ENCODE measurements around the gene RANBP2.
A peak's percentile ranks its signal among the peaks of the same experiment; 100 is the strongest.

Gene RANBP2

DNA sequence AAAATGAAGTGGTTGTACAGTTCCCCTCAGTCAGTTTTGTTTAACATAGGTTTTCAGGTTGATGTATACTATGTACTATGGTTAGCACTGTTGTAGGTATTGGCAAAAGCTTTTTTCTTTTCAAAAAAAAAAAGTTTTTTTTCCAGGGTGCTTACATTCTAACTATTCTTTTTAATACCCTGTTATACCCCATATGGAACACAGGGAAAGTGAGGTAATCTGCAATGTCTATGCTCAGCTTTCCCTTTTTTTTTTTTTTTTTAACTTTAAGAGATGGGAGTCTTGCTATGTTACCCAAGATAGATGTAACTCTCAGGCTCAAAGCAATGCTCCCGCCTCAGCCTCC, 66.7 kb downstream of the RANBP2 start:
- FAIRE-seq = no peak

DNA sequence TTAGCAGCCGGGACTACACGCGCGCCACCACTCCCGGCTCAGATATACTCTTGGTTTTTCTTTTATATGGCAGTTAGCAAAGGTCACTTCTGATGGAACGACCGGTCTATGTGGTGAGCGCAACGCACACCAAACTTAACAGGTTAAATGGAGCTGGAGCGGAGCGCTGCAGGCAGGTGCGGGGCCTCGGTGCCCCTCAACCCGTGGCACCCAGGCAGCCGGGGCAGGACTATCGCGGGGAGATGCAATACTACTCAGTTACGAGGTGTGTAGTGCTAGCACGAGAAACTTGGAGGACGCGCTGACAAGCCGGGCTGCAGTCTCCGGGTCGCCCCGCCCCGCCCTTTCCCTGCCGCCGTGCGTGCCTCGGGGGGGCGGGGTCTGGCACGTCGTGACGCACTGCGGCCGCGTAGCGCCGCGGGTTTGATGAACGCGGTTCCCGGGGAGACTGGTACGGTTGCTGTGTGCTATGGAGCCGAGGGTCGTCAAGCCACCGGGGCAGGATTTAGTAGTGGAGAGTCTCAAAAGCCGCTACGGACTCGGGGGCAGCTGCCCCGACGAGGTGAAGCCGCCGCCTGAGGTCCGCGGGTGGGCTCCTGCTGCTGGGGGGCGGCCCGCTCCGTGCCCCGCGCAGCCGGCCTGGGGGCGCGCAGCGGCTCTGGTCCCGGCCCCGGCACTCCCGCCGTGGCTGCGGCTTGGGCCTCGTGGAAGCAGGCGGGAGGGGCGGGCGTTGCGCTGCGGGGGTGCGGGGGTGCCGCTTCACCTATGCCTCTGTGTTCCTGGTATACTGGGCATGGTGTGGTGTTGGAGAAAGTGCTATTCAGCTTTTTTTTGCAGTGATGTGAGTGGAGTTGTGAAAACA, 67.3 kb downstream of the RANBP2 start, which contains the start of gene CCDC138:
CCDC138 (plus strand) TSS at position 418 of the 862 bp plus-strand sequence; CDS start at position 470, 52 bp downstream.
- FAIRE-seq = no peak

DNA sequence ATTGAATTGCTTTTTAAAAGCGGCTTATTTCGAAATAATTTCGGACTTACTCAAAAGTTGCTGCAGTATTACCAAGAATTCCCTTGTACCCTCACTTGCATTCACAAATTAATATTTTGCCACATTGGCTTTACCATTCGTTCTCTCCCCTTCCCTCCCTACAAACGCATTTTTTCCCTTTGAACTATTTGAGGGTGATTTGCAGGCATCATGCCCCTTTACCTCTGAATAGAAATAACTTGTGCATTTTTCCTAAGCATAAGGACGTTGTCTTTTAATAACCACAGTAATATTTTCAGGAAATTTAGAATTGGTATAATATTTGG, 67.9 kb downstream of the RANBP2 start:
- no peak for FAIRE-seq

DNA sequence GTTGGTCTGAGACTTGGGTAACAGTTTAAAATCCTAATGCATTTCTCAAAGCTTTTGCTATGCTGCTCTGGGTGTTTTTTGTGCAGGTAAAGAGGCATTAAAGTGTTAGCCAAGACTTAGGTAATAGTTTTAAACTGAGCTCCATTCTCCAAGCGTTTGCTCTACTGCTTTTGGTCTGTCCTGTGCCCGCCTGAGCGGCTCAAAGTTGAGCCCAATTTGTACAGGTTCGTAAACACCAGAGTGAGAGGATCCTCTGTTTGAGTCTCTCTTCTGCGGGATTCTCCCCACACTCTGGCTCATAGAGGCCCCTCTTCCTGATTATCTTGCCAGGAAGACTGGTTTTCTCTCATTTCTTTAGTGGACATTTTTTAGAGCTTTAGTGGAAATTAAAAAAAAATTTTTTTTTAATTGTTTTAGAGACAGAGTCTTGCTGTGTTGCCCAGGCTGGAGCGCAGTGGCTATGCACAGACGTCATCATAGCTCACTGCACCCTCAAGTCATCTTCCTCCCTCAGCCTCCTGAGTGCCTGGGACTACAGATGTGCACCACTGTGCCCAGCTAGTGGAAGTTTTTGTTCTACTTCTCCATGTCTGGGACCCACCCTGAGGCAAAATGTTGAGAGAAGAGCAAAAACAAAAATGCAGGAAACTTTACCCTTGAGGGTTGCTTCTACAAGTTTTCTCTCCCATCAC, 83.9 kb downstream of the RANBP2 start:
- no peak for FAIRE-seq

DNA sequence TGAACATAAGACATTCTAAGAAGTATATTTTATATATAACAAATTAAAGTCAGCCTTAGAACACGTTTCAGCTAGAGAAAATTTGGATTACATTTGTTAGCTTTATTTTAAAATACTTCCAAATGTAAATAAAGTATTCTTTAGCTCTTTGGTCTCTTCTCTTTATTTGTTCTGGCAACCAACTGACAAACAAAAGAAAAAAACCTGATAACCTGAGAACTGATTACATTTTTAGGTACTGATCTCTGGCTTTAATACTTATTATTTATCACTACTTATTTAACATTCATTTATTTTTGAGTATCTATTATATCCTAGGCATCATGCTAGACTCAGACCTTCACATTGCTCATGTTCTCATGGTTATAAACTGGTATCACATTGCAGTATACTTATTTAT, 85.8 kb downstream of the RANBP2 start:
- FAIRE-seq = no peak

DNA sequence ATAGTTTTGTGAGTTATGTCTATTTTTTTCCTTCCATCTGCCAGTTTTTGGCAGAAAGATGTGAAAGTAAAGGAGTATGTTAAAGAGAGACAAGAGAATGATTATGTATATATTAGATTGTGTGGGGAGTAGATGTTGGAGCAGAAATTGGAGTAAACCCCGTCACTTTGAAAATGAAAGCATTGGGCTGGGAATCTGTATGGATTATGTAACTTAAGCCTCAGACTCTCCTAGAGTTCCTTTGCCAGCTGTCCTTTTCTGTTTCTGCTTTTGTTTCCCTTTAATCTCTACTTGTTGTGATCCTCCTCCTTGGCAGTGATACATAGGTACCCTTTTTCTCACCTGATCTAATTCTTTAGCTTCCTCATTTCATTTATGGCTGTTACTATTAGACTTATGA, 86.5 kb downstream of the RANBP2 start:
- FAIRE-seq = no peak

DNA sequence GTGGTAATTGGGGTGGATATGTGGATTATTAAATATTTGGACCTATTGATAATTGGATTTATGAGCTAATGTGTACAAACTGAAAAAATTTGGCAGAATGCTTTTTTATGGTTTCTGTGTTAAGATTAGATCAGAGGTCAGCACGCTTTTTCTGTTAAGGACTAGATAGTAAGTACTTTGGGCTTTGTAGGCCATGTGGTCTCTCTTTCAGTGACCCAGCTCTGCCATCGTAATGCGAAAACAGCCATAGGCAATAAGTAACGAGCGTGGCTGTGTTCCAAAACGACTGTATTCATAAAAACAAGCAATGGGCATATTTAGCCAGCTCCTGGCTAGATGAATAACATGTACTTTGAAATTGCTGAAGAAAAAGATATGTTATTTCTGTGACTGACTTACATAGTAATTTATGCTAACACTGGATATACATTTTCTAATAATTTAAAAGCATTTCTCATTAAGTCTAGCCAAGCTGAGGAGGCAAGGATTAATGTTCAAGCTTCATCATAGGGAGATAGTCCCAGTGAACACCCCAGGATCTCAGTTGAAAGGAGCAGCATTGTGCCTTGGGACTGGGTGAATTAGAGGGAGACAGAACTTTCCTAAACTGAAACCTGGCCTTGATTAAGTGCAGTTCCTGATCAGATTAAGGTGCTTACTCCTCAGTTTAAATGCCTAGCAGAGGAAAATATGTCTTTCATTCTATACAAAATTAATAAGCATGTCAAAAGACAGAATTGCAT, 87.3 kb downstream of the RANBP2 start:
- FAIRE-seq = no peak

DNA sequence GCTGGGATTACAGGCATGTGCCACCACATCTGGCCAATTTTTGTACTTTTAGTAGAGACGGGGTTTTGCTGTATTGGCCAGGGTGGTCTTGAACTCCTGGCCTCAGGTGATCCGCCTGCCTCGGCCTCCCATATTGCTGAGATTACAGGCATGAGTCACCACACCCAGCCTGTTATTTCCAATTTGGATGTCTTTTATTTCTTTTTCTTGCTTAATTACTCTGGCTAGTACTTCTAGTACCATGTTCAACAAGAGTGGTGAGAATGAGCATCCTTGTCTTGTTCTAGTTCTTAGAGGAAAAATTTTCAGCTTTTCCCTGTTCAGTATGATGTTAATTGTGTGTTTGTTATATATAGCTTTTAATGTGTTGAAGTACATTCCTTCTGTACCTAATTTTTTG, 90.7 kb downstream of the RANBP2 start:
- no peak for FAIRE-seq

DNA sequence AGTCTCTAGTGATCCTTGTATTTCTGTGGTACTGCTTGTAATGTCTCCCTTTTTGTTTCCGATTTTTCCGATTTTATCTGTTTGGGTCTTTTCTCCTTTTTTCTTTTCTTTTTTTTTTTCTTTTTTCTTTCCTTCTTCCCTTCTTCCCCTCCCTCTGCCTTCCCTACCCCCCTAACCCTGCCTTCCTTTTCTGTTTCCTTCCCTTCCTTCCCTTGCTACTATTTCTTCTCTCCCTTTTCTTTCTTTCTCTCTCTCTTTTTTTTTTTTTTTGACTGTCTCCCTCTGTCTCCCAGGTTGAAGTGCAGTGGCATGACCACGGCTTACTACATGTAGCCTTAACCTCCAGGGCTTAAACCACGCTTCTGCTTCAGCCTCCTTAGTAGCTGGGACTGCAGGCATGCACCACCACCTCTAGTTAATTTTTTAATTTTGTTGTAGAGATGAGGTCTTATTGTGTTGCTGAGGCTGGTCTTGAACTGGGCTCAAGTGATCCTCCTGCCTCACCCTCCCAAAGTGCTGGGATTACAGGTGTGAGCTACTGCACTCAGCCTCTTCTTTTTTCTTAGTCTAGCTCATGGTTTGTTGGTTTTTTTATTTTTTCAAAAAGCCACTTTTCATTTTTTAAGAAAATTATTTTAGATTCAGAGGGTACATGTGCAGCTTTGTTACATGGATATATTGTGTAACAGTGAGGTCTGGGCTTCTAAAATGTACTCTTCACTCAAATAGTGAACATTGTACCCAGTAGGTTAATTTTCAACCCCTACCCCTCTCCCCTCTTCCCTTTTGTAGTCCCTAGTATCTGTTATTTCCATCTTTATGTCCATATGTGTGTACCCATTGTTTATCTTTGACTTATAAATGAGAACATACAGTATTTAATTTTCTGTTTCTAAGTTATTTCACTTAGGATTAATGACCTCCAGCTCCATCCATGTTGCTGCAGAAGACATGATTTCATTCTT, 92.0 kb downstream of the RANBP2 start:
- FAIRE-seq = no peak

DNA sequence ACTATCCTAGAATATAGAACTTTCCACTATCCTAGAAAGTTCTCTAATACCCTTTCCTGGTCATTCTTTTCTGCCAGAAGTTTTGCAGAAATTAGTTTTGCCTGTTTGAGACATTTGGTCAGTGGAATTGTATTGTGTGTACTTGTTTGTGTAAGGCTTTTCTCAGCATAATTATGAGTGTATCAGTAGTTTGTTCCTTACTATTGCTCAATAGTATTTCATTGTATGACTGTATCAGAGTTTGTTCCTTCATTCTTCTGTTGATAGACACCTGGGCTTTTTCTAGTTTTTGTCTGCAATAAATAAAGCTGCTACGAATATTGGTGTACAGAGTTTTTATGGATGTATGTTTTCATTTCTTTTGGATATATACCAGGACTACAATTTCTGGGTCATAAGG, 94.5 kb downstream of the RANBP2 start:
- no peak for FAIRE-seq

DNA sequence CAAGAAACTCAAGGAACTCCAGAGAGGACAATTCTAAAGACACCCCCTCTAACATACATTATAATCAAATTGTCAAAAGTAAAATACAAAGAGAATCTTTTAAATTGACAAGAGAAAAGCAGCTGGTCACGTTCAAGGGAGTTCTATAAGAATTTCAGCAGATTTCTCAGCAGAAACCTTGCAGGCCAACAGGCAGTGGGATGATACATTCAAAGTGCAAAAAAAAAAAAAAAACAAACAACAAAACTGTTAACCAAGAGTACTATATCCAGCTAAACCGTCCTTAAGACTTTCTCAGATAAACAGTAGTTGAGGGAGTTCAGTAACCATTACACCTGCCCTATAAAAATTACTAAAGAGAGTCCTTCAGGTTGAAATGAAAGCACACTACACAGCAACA, 101.2 kb downstream of the RANBP2 start:
- no peak for FAIRE-seq

DNA sequence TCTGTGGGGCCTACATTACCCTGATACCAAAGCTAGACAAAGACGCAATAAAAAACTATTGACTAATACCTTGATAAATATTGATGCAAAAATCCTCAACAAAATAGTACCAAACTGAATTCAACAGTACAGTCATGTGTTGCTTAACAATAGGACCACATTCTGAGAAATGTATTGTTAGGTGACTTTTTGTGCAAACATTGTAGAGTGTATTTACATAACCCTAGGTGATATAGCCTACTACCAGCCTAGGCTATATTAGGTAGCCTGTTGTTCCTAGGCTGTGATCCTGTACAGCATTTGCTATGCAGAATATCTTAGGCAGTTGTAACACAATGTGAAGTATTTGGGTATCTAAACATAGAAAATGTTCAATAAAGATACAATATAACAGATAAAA, 104.0 kb downstream of the RANBP2 start:
- no peak for FAIRE-seq

DNA sequence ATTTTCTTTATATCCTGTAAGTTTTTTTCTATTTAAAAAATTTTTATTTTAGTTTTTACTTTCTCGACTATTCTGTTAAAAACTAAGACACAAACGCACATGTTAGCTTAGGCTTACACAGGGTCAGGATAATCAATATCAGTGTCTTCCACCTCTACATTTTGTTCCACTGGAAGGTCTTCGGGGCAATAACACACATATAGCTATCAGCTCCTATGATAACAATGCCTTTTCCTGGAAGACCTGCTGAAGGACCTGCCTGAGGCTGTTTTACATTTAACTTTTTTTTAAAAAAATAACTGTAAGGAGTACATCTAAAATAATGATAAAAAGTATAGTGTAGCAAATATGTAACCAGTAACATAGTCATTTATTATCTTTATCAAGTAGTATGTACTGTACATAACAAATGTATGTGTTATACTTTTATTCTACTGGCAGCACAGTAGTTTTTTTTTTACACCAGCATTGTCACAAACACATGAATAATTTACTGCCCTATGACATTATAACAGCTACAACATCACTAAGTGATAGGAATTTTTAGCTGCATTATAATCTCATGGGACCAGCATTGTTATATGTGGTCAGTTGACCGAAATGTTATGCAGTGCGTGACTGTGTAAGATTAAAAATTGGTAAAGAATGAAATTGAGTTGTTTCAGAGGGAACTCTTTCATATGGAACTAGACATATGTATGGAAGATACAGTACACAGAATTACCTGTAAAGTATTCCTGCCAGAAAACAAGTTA, 105.2 kb downstream of the RANBP2 start:
- no peak for FAIRE-seq

DNA sequence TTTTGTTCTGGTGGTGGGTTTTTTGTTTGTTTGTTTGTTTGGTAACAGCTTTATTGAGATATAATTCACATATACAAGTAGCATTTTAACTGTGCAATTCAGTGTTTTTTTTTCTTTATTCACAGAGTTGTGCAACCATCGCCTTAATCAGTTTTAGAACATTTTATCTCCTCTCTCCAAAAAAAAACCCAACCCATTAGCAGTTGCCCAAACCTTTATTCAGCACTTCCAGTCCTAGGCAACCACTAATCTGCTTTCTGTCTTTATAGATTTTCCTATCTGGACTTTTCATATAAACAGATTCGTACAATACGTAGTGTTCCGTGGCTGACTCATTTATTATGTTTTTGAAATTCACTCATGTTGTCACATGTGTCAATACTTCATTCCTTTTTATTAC, 106.0 kb downstream of the RANBP2 start:
- FAIRE-seq = peak; percentile 72

DNA sequence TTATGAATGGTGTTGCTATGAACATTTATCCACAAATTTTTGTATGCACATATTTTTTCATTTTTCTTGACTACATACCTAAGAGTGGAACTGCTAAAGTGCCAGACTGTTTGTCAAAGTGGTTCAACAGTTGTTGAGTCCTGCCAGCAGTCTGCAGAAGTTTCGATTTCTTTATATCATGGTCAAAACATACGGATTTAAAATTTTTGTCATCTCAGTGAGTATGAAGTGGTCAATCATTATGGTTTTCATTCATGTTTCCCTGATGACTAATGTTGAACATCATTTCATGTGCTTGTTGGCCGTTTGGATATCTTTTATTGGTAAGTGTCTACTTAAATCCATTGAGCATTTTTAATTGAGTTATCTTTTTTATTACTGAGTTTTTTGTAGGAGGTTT, 106.5 kb downstream of the RANBP2 start:
- peak; percentile 43 for FAIRE-seq

DNA sequence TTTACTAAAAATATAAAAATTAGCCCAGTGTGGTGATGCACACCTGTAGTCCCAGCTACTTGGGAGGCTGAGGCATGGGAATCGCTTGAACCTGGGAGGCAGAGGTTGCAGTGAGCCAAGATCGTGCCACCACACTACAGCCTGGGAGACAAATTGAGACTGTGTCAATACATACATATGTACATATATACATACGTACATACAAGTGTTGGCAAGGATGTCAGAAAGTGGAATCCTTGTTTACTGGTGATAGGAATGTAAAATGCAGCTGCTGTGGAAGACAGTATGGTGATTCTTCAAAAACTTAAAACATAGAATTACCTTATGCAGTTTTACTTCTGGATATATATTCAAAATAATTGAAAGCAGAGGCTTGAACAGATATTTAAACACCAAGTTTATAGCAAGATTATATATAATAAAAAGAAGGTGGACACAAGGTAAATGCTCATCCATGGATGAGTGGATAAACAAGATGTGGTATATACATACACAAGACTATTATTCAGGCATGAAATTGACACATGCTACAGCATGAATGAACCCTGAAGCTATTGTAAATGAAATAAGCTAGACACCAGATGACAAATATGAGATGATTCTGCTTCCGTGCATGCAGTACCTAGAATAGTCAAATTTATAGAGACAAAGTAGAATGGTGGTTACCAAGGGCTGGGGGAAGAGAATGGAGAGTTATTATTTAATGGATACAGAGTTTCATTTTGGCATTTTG, 110.5 kb downstream of the RANBP2 start:
- no peak for FAIRE-seq

DNA sequence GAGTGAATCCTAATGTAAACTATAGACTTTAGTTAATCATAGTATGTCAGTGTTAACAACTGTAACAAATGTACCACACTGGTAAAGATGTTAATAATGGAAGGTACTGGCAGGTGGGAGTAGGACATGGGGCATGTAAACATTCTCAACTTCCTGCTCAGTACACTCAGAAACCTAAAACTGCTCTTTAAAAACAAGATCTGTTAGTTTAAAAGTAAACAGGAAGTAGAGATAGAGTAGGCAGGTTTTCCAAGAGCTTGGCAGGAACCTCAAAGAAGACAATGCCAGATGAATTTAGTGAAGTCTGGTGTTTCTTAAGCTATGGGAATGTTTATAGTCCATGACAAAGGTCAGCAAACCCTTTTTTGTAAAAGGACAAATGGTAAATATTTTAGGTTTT, 113.9 kb downstream of the RANBP2 start:
- peak; percentile 96 for FAIRE-seq

DNA sequence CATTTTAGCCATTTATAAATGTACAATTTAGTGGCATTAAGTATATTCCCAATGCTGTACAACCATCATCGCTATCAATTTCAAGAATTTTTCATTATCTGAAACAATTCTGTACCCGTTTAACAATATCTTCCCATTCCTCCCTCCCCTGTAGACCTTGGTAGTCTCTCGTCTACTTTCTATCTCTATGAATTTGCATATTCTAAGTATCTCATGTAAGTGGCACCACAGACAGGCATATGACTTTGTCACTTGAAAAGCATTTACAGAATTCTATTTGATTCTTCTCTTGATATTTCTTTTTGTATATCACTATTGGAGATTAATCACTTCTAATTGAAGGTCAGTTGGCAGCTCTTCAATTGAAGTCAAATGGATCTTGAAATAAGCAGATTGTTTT, 115.3 kb downstream of the RANBP2 start:
- no peak for FAIRE-seq

DNA sequence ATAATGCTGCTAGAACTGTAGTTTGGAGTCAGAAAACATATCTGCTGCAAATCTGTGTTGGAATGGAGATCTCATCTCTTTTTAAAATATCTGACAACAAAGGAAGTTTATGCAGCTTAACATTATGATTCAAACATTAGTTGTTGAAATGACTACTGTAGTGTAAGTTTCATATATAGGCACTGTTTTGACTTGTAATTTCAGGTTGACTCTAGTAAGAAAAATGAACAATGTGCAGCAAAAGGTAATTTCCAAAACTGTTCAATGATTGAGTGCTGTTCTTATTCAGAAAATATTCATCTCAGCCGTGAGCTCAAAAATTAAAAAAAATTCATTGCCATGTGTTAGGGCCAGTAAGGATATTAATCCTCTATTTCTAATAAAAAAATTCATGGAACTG, 115.8 kb downstream of the RANBP2 start:
- no peak for FAIRE-seq
